ENCODE results near the gene MIPOL1.
"Not testable (repeated sequence)": the region's sequence is repeated elsewhere in the genome, so short reads cannot be mapped to it uniquely, and the experiment has no call there.

Gene MIPOL1

GRCh38 chr14:37236044-37236443 lies 38.3 kb downstream of the MIPOL1 start:
- not testable (repeated sequence) for DNase-seq

- no peak for DNase-seq
Measured at GRCh38 chr14:37237094-37237493, 39.4 kb downstream of the MIPOL1 start.

DNA sequence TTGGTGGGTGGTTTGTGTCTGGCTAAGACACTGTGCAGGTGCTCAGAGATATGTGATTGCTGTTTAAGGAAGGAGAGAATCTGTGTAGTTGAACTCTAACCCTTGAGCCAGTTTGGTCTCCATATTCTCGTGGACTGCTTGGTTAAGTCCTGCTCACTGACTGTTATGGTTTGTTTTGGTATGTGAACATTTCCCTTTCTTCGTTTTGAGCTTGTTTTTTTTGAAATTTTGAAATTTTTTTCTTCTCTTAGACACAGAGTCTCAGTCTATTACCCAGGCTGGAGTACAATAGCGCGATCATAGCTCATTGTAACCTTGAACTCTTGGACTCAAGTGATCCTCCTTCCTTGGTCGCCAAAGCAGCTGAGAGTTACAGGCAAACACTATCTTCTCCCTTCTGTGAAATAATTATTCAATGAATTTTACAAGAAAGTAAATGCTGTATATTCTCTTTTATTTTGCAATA lies 40.0 kb downstream of the MIPOL1 start:
- DNase-seq = no peak

DNA sequence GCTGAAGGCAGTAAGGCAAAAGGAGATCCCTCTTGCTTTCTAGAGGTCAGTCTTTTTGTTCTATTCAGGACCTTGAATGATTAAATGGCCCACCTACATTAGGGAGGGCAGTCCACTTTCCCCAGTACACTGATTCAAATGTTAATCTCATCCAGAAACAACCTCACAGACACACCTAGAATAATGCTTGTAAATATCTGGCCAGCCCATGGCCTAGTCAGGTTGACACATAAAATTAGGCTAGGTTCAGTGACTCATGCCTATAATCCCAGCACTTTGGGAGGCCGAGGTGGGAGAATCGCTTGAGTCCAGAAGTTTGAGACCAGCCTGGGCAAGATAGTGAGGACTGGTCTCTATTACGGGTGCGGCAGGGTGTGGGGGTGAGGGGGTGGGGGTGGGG lies 43.5 kb downstream of the MIPOL1 start:
- DNase-seq = no peak

DNA sequence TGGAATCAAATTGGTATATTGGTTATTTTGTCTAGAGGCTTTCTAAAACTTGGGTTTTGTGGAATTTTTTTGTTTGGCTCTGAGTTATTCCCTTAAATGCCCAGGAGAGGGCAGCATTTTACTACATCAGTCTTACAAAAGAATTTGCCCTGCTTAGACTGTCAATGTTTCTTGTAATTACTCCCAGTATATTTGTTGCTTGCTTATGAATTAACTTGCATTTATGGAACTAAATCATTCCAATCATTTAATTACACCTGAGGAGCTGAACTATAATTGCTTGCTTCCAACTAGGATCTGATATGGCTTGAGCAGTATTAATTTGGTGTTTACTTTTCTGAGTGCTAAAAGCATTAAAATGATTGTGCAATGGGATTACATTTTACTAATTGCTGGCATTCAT lies 48.7 kb downstream of the MIPOL1 start:
- DNase-seq = no peak

- no peak for DNase-seq
Measured at GRCh38 chr14:37247791-37248461, 50.2 kb downstream of the MIPOL1 start.

- DNase-seq = no peak
Measured at GRCh38 chr14:37251775-37252174, 54.0 kb downstream of the MIPOL1 start.

GRCh38 chr14:37252434-37252833 lies 54.7 kb downstream of the MIPOL1 start:
- no peak for DNase-seq

- no peak for DNase-seq
Measured at GRCh38 chr14:37253905-37254304, 56.2 kb downstream of the MIPOL1 start.

GRCh38 chr14:37254411-37254947 lies 56.7 kb downstream of the MIPOL1 start:
- no peak for DNase-seq

- no peak for DNase-seq
Measured at GRCh38 chr14:37257501-37258070, 59.8 kb downstream of the MIPOL1 start.

- DNase-seq = no peak
Measured at GRCh38 chr14:37262649-37263048, 64.9 kb downstream of the MIPOL1 start.

GRCh38 chr14:37263656-37264236 lies 66.0 kb downstream of the MIPOL1 start:
- DNase-seq = no peak

DNA sequence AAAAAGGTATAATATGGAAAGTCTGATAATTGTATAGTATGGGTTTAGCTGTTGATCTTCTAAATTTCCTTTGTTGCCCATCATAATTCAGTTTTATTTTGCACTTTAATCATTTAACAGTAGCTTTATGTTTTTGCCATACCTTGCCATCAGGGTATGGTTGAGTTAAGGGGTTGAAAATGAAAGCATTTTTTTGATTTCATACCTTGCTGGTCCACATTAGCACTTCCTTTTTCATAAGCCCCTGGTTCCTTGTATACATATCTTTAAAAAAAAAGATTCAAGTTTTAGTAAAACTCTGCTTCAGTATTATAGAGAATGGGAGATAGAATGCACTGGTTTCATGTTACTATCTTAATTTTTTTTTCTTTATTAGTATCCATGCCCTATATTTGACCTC lies 71.1 kb downstream of the MIPOL1 start:
- DNase-seq = no peak

- no peak for DNase-seq
Measured at GRCh38 chr14:37270629-37271028, 72.9 kb downstream of the MIPOL1 start.

GRCh38 chr14:37272569-37272968 lies 74.8 kb downstream of the MIPOL1 start:
- no peak for DNase-seq

- no peak for DNase-seq
Measured at GRCh38 chr14:37274652-37275051, 76.9 kb downstream of the MIPOL1 start.

- no peak for DNase-seq
Measured at GRCh38 chr14:37275963-37276362, 78.2 kb downstream of the MIPOL1 start.

- no peak for DNase-seq
Measured at GRCh38 chr14:37278636-37279538, 81.2 kb downstream of the MIPOL1 start.

DNA sequence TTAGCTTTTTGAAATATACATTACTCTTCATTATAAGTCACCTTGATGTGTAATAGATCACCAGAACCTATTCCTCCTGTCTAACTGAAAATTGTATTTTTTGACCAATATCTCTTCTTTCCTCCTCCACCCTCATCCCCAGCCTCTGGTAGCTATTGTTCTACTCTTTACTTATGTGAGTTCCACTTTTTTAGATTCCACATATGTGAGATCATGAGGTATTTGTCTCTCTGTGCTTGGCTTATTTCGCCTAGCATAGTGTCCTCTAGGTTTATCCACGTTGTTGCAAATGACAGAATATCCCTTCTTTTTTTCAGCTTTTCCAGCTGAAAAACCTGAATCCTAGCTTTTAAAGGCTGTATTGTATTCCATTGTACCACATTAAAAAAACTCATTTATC lies 82.1 kb downstream of the MIPOL1 start:
- no peak for DNase-seq

DNA sequence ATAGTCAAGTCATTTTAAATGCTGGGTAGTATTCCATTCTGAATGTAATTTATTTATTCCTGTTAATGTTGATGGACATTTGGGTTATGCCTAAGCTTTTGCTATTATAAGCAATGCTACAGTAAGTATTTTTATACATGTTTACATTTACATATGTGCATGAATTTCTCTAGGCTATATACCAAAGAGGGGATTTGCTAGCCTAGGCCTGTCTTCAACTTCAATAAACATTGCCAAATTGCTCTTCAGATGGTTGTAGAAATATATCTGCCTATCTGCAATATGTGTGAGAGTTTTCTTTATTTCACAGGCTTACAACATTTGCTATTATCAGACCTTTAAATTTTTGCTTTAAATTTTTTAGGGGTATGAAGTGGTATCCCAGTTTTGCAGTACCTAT lies 87.0 kb downstream of the MIPOL1 start:
- no peak for DNase-seq

GRCh38 chr14:37285220-37285619 lies 87.5 kb downstream of the MIPOL1 start:
- no peak for DNase-seq

- DNase-seq = no peak
Measured at GRCh38 chr14:37289688-37290087, 92.0 kb downstream of the MIPOL1 start.

Data from NK-92 treated with Interleukin-12 subunit alpha and Interleukin-12 subunit beta, amount 100 ng/mL, for 24 hours (cell line).